HG02981 (cell line): ENCODE data around the gene GNG8.

Source experiments
- ATAC-seq: cut with Tn5 transposase; IDR thresholded peaks from one replicate; pipeline ENCODE4 v1.9.1; 2021; ENCODE audit warnings: mild to moderate bottlenecking, moderate library complexity; ENCODE audit not compliant: unreplicated experiment

GNG8 gene

DNA sequence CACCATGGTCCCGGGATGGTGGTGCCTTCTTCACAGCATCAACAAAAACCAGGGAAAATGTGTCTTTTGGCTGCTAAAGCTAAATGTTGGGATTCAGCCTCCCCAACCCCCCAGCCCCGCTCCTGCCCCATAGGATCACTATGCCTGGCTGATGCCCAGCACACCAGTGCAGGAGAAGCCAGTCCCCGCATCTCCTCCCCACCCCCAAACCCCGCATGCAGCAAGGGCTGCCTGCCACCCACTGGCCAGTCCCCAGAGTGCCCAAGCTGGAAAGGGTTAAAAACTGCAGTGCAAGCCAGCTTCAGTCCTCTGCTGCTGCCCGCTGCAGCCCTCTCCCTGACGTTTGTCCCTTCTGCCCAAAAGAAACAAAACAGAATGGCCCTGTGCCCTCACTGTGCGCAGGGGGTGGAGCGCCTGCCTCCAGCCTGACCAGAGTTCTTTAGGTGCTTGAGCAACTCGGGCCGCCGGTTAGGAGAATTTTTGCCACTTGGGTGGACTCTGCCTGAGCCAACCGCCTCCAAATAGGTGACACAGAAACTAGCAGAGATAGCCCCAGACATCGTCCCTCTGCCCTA is 31.1 kb downstream of the GNG8 start:
- no peak for ATAC-seq

DNA sequence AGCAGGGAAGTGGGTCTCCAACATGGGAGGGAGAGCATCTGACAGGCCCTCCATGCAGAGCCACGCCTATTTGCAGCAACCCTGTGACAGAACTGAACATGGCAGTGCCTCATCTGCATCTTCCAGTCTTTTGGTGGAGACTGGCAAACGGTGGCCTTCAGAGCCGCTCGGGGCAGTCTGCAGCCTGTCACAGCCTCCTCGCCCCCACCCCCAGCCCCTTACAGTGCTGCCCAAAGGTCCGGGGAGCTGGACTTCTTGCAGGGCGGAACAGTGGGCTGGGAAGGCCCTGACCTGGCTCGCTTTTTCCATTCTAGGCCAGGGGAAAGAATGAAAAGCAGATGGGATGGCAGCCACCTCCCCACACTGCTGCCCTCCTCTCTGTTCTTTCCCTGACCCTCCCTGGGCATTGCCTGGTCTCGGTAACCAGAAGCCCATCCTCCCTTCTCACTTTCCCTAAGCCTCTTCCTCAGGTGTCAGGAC is 32.2 kb downstream of the GNG8 start:
- ATAC-seq: no peak

DNA sequence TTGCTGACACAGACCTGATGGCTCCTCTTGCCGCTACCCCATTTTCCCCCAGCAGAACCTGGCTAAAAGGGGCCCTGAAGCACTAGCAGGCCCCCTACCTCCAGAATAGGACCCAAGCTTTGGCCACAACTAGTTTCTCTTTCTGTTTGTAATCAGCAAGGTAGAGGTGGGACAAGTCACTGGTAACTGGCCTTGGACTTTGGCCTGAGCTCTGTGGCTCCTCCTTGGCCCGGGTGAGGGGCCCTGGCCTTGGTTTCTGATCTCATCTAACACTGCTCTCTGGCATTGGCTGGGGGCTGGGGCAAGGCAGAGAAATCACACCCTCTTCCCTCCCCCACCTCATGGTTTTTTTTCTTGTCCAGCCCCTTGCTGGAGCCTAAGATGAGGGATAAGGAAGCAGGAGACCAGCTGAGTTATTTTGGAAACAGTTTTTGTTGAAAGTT is 32.8 kb downstream of the GNG8 start:
- ATAC-seq: no peak

DNA sequence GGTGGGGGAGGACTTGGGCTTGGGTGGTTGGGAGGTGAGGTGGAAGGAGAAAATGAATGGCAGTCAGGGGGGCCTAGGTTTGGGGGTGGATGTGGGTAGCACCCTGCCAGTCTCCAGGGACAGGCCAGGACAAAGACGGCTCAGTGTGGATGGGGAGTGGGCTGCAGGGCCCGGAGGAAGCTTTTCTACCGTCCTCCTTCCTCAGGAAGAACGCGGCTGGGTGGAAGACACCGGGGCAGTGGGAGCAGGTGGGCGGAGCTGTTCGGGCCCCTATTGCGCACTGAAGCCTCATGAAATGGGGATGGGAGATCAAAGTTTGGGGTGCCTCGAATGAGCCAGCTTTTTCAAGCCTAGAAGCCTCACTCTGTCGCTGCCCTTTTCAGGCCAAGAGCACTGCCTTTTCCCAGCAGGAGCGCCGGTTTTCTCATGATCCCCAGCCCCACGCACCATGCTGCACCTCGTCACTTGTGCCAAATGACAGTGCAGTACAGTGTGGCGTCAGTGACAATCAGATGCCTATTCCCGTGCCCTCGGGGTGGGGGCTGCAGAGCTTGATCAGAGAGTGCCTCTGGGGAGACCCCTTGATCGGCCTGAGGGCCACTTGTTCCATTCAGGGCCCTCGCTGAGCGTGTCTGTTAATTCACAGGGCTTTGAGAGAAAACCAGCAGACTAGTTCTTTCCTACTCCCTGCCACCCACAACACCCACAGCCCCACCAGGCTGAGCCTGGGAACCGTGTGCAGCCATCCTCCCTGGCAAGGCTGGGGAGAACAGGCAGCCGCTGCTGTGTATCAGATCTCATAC is 33.4 kb downstream of the GNG8 start:
- no peak for ATAC-seq

DNA sequence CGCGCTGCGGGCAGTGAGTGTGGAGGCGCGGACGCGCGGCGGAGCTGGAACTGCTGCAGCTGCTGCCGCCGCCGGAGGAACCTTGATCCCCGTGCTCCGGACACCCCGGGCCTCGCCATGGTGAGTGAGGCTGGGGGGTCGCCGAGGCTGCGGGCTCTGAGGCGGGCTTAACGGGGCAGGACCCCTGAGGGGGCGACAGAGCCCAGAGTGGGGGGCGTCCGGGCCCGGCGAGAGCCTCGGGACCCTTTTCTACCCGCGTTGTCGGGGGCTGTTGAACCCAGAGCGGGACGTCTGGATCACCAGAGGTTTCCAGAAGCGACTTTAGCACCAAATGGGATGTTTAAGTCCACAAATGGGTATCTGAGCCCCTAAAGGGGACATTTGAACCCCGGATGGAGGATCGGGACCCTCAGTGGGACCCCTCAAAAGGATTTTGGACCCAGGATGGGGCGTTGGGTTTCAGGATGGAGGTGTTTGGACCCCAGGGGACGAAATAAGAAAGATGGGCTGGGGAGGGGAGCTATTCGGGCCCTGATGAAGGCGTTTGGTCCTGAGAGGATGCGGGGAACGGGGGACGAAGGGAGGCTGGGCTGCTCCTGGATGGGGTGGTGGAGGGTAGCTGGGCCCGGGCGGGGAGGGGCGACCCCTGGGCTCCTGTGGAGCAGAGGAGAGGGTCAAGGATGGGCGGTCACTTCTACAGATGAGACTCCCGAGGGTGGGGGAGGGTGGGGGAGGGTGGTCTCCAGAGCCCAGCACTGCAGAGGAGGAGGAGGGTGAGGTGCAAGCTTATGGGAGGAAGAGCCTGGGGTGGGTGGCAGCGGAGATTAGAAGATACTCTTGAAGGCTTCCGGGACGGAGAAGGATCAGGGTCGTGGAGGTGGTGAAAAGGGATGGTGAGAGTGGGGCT is 34.4 kb downstream of the GNG8 start, which contains the start of gene CALM3:
Gene CALM3 (plus strand): TSS at position 13 of the 907 bp plus-strand sequence. CDS start 105 bp downstream, at position 118.
- no peak for ATAC-seq

DNA sequence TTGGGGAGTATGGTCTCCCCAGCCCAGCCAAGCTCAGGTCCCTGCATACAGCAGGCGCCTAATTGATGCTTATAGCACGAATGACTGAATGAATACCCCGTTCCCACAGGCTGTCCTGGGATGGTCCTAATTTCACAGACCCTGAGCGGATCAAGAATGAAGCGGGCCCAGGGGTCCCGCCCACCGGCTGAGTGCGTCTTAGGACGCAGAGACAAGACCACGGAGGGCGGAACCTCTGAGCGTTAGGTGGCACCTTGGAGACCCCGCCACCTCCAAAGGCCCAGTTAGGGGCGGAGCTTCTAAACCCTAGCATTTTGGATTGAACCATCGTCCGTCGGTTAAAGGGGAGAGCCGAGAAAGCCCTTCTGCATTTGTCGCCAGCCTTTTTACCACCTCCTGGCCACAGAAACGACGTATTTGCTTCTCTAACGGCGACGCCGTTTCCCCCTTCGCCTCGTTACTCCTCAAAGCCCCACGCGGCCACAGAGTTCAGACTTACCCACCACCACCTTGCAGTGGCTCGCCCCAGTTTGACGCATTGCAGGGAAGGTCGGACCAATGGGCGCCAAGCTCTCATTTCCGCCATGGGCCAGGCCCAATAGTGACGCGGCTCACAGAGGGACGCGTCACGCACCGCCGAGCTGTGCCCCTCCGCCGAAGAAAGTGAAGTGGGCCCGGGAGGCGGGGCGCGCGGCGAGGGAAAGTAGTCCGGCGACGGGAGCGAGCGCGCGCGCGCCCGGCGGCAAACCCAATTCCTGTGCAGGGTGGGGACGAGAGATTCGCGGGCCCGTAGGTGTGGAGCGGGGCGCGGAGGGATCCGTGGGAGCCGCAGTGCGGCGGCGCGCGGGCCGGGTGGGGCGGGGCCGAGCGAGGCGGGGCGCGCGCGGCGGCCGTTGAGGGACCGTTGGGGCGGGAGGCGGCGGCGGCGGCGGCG is 35.4 kb downstream of the GNG8 start:
- peak; percentile 79 for ATAC-seq

DNA sequence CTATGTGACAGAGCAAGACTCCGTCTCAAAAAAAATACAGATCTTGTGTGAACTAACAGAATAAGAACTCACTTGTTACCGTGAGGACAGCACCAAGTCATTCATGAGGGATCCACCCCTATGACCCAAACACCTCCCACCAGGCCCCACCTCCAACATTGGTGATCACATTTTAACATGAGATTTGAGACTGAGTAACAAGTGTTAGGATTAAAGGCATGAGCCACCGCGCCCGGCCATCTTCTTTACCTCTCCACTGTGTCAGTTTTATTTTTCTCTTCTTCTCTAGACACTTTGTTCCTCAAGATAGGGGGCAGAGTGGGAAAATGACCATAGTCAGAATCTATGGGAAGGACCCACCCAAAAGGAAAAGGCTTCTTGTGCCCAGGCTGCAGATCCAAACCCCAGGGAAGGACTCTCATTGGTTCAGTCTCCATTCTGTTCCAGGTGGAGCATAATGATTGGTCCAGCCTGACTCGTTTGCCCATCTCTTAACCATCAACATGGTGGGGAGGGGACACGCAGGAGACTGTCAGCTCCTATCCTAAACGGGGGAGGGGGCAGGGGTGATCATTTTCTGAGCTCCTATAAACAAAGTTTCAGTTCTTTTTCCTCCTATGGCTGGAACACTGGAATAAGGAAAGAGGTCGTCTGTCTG is 36.2 kb downstream of the GNG8 start:
- ATAC-seq: no peak

DNA sequence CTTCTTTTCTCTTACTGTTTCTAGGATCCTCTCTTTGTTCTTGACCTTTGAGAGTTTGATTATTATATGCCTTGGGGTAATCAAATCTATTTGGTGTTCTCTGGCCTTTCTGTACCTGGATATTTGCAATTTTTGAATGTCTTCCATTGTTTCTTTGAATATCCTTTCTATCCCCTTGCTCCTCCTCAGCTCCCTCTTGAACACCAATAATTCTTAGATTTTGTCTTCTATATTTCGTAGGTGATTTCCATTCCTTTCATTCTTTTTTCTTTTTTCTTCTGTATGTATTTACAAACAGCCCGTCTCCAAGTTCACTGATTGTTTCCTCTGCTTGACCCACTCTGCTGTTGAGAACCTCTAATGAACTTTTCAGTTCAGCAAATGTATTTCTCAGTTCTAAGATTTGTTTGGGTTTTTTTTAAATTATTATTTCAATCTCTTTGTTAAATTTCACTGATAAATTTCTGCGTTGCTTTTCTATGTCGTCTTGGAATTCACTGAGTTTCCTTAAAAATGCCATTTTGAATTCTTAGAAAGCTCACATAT is 37.6 kb downstream of the GNG8 start:
- ATAC-seq: no peak

DNA sequence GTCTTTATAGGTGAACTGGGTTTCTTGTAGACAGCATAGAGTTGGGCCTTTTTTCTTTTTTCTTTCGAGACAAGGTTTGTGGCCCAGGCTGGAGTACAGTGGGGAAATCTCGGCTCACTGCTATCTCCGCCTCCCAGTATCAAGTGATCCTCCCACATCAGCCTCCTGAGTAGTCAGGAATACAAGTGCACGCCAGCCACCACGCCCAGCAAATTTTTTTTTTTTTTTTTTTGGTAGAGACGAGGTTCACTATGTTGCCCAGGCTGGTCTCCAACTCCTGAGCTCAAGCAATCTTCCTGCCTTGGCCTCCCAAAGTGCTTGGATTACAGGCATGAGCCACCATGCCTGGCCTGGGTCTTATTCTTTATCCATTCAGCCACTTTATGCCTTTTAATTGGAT is 40.0 kb downstream of the GNG8 start:
- ATAC-seq: no peak

DNA sequence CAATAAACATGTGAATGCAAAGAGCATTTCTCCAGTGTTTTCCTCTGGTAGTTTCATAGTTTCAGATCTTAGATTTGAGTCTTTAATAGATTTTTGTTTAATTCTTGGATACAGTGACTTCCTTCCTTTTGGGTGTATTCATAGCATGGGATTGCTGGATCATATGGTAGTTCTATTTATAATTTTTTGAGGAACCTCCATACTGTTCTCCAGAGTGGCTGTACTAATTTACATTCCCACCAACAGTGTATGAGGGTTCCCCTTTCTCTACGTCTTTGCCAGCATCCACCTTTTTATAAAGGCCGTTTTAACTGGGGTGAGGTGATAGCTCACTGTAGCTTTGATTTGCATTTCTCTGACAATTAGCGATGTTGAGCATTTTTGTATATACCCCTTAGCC is 44.1 kb downstream of the GNG8 start:
- ATAC-seq: no peak

DNA sequence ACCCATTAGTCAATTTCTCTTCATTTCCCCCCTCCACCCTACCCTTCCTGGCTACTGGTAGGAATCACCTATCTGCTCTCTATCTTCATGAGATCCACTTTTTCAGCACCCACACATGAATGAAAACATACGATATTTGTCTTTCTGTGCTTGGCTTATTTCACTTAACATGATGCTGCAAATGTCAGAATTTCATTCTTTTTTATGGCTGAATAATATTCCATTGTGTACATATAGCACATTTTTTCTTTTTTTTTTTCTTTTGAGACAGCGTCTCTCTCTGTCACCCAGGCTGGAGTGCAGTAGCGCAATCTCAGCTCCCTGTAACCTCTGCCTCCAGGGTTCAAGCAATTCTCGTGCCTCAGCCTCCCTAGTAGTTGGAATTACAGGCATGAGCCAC is 44.7 kb downstream of the GNG8 start:
- ATAC-seq: no peak

DNA sequence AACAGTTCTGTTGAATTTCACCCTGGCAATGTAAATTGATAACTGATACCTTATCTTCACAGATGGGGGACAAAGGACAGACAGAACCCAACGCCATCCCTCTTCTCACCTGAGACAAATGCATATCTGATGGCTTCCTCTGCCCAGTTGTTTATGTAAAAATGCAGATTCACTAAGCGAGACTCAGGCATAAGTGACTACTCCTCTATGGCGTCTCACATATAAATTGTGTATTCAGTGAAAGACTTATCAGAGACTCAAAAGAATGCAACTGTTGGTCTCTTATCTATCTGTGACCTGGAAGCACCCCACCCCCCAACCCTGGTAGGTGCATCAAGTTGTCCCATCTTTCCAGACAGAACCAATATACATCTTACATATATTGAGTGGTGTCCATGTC is 48.1 kb downstream of the GNG8 start:
- ATAC-seq: no peak

DNA sequence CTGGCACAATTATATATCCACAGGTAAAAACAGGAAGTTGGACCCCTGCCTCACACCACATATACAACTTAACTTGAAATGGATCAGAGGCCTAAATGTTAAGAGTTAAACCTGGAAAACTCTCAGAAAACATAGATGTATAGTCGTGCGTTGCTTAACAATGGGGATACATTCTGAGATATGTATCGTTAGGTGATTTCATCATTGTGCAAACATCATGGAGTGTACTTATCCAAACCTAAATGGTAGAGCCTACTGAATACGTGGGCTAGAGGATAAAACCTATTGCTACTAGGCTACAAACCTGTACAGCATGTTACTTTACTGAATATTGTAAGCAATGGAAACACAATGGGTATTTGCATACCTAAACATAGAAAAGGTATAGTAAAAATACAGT is 49.7 kb downstream of the GNG8 start:
- ATAC-seq: no peak

DNA sequence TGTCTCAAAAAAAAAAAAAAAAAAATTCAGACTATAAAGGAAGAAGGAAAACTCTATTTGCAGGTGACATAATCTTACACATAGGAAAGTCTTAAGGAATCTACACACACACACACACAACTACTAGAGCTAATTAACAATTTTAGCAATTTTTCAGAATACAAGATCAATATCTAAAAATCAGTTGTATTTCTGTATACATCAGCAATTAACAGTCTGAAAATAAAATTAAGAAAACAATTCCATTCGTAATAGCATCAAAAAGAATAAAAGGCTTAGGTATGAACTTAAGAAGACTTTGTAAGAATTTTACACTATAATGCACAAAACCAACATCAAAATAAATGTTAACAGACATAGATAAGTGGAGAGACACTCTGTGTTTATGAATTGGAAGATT is 50.5 kb downstream of the GNG8 start:
- no peak for ATAC-seq
